G401.6 (cell line): ENCODE results near the gene ADAMTS7.
"Not testable (repeated sequence)": the region's sequence is repeated elsewhere in the genome, so short reads cannot be mapped to it uniquely, and the experiment has no call there.

ENCODE experiments used
- FAIRE-seq: peaks from 2 replicates; lab custom pipeline; 2012; peaks lifted over from hg19 to GRCh38; lab: Jason Lieb, UNC

Gene ADAMTS7

GRCh38 chr15:78831229-78832207 is 20.3 kb upstream of the ADAMTS7 start:
- FAIRE-seq: no peak

- no peak for FAIRE-seq
Measured at GRCh38 chr15:78830514-78831228, 19.4 kb upstream of the ADAMTS7 start.

GRCh38 chr15:78828920-78829319 is 17.7 kb upstream of the ADAMTS7 start:
- FAIRE-seq: no peak

- FAIRE-seq: no peak
Measured at GRCh38 chr15:78822514-78822913, 11.2 kb upstream of the ADAMTS7 start.

GRCh38 chr15:78811825-78812183 is 540 bp upstream of the ADAMTS7 start:
- no peak for FAIRE-seq

- no peak for FAIRE-seq
Measured at GRCh38 chr15:78810362-78811123, 721 bp downstream of the ADAMTS7 start.

- FAIRE-seq: no peak
Measured at GRCh38 chr15:78810003-78810361, 1.3 kb downstream of the ADAMTS7 start.

GRCh38 chr15:78808550-78808949 is 2.7 kb downstream of the ADAMTS7 start:
- FAIRE-seq: peak; percentile 82

- no peak for FAIRE-seq
Measured at GRCh38 chr15:78807359-78807758, 3.9 kb downstream of the ADAMTS7 start.

- no peak for FAIRE-seq
Measured at GRCh38 chr15:78804391-78804792, 6.9 kb downstream of the ADAMTS7 start.

GRCh38 chr15:78800806-78801205 is 10.5 kb downstream of the ADAMTS7 start:
- FAIRE-seq: no peak

GRCh38 chr15:78800189-78800588 is 11.1 kb downstream of the ADAMTS7 start:
- FAIRE-seq: no peak

GRCh38 chr15:78799102-78799501 is 12.2 kb downstream of the ADAMTS7 start:
- not testable (repeated sequence) for FAIRE-seq

GRCh38 chr15:78798355-78798754 is 12.9 kb downstream of the ADAMTS7 start:
- not testable (repeated sequence) for FAIRE-seq

GRCh38 chr15:78797951-78798350 is 13.3 kb downstream of the ADAMTS7 start:
- no peak for FAIRE-seq

- no peak for FAIRE-seq
Measured at GRCh38 chr15:78796510-78796909, 14.8 kb downstream of the ADAMTS7 start.

GRCh38 chr15:78795043-78795442 is 16.2 kb downstream of the ADAMTS7 start:
- no peak for FAIRE-seq

- FAIRE-seq: not testable (repeated sequence)
Measured at GRCh38 chr15:78794446-78794845, 16.8 kb downstream of the ADAMTS7 start.

- FAIRE-seq: no peak
Measured at GRCh38 chr15:78791357-78791756, 19.9 kb downstream of the ADAMTS7 start.

GRCh38 chr15:78790027-78790426 is 21.2 kb downstream of the ADAMTS7 start:
- no peak for FAIRE-seq

GRCh38 chr15:78789615-78790014 is 21.6 kb downstream of the ADAMTS7 start:
- FAIRE-seq: no peak

GRCh38 chr15:78788016-78788660 is 23.1 kb downstream of the ADAMTS7 start:
- FAIRE-seq: no peak
